ENCODE results near the gene GPR141.

GPR141 gene, protein sequence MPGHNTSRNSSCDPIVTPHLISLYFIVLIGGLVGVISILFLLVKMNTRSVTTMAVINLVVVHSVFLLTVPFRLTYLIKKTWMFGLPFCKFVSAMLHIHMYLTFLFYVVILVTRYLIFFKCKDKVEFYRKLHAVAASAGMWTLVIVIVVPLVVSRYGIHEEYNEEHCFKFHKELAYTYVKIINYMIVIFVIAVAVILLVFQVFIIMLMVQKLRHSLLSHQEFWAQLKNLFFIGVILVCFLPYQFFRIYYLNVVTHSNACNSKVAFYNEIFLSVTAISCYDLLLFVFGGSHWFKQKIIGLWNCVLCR

DNA sequence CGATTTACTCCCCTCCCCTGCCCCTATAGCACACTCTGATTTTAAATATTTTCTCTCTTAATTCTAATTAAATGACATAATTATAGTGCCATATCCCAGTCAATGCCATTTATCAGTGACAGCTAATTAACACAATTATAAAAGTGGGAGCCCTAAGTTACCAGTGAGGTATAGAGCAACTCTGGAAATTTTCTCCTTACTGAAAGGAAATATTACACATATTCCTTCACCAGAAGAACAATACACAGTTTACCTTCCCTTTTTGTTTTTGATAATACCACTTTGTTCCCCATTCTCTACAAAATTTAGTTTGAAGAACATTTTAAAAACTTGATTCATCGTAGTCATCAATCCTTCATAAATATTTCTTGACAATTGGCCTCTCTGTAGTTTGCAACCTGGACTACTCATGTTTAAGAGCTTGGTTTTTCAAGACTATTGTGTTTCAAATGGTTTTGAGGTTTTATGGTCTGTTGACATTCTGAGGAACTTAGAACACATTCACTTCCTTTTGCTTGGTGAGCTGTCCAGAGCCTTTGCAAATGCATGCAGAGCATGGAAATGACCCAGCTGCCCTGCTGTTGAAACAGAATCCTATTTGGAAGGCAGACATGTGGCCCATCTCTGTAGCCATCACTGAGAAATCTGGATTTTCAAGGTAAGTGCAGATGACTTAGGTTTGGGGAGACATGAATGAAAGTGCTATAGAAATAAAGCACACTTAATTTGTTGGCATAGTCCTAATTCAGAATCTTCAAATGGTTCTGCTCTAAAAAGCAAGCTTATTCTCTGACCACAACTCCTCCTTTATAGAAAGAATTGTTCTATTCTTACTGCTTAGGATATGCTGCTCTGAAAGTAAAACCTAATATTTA lies at the start of gene GPR141:
GPR141 (plus strand) TSS at position 521 of the 875 bp plus-strand sequence. CDS start 56,628 bp downstream, outside the sequence.
- DNase-seq (ENCODE audit: low read depth in 2 of 3, low spot score in 2 of 3), result no peak

DNA sequence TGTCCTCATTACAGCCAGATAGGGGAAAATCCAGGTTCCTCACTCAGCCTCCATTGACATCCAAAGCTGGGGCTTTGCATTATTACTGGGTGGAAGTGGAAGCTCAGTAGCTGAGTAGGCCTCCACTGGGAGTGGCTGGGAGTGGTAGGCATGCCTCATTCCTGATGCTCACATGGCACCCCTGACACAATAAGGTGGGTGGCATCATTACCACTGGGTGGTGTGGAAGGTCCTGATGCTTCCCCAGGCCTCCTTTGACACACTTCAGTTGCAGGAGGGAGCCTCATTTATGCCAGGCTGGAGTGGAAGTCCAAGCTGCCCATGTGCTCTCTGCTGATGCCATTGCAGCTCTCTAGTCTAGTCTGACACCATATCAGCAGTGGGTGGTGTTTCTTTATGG lies 48.2 kb upstream of the GPR141 start:
- no peak for DNase-seq (ENCODE audit: low read depth in 2 of 3, low spot score in 2 of 3)

GRCh38 chr7:37642028-37642540 lies 41.5 kb upstream of the GPR141 start:
- no peak for DNase-seq (ENCODE audit: low read depth in 2 of 3, low spot score in 2 of 3)

GRCh38 chr7:37643876-37644275 lies 39.7 kb upstream of the GPR141 start:
- no peak for DNase-seq (ENCODE audit: low read depth in 2 of 3, low spot score in 2 of 3)

DNA sequence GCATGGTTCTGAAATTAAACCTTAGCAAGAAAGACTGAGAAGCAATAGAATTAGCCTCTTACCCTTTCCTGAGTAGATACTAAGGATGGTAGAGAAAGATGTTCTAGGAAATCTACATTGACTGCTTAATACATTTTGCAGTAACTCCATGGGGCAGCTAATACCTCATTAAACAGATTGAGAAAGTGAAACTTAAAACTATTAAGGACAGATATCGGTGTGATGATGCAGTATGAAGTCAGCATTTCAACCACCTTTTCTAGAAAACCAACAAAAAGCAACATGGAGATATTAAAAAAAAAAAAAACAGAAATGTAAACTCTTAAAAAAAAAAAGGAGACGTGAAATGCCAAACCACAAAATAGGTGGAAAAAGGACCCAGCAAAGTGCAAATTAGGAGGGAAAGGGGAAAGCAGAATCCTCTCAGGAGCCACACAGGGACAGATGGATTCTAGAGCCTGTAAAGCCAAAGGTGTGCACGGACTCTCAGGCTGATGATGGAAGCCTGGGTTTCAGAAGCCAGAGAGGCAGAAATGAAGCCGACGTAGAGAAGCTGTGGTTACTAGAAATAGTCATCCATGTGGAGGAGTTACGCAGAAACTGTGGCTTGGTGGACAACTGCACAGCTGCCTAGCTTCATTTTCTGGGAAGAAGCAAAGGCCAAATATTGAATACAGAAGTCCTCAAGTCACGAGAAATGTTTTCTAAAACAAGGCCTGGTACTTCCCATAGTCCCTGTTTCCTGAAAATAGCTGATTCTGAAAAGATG lies 38.1 kb upstream of the GPR141 start:
- DNase-seq (ENCODE audit: low read depth in 2 of 3, low spot score in 2 of 3), result no peak

DNA sequence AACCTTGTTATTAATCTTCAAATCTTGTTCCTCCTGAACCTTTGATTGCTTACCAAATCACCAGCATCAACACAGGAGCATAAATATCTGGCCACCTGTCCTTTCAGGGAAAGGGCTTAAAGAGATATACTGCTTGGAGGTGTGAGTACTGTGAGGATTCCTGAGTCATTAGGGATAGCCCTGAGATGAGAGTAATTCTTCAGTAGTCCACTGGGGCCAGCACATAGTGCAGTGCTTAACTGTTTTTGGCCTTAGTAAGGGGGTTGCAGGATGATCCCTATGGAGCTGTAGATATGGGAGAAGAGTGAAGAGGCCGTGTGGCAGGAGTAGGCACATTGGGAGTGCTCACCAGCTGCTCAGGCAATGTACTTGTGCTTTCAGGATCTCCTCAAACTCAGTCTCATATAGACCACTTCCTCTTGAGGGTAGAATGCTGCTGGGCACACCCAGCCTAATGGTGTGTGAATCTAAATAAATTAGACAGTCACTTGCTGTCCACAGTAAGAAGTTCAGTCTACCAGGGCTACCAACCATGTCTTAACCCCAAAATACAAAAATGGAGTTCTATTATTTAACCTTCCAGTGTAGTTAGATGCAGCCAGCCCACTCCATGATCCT lies 26.5 kb upstream of the GPR141 start:
- DNase-seq (ENCODE audit: low read depth in 2 of 3, low spot score in 2 of 3), result no peak

DNA sequence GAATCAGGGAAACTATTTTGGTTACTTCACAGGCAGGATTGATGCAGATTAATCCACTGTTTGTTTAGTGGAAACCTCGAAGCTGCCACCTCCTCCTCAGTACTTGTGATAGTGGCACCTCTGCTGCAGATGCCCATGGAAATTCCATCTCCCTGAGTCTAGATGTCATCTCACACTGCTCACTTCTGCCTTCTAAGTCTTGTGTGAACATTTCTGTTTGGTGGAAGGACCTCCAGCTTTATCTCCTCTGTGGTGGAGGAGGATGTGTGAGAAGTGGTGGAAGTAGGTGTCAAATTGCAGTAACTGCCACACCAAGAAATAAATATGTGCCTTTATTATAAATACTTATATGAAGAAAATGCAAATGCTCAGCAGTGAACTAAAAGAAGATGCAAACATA lies 25.8 kb upstream of the GPR141 start:
- no peak for DNase-seq (ENCODE audit: low read depth in 2 of 3, low spot score in 2 of 3)

DNA sequence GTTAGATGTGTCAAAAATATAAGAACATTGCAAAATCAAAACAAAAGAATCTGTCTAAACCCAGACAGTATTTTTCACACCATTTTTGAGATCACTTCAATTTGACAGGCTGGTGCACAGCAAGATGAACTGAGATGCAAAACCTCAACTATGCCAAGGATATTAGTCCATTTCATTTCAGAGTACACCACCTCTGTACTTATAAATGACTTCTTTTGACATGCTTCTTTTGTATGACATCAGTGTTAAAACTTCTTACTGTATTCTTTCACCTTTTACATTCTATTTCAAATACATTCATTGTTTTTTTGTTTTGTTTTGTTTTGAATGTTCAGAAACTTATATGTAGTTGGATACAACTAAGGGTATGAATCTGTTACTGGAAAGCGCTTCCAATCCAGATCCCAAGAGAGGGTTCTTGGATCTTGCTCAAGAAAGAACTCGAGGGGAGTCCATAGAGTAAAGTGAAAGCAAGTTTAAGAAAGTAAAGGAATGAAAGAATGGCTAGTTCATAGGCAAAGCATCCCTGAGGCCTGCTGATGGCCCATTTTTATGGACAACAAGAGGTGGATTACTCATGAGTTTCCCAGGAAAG lies 23.5 kb upstream of the GPR141 start:
- DNase-seq (ENCODE audit: low read depth in 2 of 3, low spot score in 2 of 3), result no peak

DNA sequence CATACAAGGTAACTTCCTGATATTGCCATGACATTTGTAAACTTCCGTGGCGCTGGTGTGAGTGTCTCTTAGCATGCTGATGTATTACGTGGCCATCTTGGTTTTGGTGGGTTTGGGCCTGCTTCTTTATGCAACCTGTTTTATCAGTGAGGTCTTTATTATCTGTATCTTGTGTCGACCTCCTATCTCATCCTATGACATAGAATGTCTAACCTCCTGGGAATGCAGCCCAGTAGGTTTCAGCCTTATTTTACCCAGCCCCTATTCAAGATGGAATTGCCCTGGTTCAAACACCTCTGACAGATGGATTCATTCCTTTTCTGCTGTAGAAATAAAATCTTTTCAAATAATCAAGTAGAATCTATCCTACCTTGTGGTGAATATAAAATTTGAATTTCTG lies 23.0 kb upstream of the GPR141 start:
- no peak for DNase-seq (ENCODE audit: low read depth in 2 of 3, low spot score in 2 of 3)

GRCh38 chr7:37663693-37664092 lies 19.9 kb upstream of the GPR141 start:
- DNase-seq (ENCODE audit: low read depth in 2 of 3, low spot score in 2 of 3), result no peak

DNA sequence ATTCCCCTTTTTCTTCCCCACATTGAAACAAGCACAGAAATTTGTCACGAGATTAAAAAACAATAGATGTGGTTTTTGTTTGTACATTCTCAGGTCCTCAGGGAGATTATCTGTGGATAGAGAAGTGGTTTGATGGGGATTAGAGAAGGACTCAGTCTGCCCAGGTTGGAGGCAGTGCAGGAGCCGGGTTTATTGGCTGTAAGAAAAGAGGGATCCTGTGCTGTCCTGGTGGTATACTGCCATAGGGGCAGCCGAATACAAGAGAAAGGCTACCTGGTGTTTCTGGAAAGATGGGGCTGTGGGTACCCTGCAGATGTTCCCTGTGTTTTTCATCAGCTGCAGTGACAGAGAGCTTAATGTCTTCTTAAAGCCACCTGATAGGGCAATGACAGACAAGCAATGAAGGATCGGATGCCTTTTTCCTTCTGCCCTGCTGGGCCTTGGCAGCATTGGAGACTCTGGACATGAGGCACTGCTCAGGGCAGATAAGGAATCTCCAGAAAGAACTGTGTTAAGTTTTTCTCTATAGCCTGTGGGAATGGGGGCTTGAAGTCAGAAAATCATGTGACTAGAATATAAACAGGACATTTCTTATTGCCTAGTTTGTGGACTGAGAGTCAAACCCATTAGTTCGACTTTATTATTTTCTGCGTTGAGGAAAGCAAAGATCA lies 18.1 kb upstream of the GPR141 start:
- DNase-seq (ENCODE audit: low read depth in 2 of 3, low spot score in 2 of 3), result no peak

DNA sequence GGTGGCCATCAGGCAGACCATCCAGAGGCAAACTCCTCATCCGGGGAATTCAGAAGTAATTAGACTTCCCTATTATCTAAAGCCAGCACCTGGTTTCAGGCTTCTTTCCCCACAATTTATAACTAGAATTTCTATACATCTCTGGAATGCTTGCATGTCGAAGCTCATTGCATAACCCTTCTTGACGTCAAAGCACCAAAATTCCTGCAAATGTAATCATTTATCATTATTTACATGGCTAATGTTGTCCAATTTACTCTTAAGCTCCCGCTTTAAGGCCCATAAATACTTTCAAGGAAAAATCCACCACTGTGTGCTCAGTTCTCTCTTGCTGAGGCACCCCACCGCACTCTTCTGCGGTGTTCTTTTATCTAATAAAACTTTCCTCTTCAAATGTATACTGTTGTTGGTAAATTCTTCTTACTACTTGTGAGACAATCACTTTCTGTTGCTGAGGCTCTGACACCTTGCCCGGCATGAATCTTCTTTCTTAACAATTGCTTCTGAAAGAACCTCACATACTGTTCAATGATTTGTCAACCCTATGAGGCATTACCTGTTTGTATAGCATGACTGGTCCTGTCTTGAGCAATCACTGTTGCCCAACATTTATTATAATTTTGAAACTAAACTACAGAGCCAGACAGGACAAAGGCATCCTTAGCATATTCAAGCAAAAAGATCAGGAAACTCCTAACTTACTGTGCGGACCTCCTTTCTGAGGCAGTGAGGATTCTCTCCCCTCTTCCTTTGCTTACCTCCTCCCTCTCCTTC lies 17.4 kb upstream of the GPR141 start:
- DNase-seq (ENCODE audit: low read depth in 2 of 3, low spot score in 2 of 3), result no peak

DNA sequence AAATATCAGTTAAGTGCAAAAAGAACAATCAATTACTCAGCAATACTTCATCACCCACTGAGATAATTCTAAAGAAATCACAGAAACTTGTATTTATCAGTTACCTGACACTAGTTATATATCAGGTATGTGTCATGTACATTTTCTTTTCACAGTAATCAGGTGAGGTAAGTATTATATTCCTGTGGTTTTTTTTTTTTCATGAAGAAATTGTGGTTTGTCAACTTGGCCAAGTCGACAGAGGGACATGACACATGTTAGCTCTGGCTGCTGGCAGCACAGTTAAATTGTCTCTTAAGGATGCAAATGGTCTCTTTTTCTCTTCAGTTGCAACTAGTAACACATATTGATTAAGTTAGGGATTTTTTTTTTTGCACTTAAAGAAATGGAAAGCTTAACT lies 13.7 kb upstream of the GPR141 start:
- DNase-seq (ENCODE audit: low read depth in 2 of 3, low spot score in 2 of 3), result no peak

GRCh38 chr7:37670436-37670835 lies 13.1 kb upstream of the GPR141 start:
- DNase-seq (ENCODE audit: low read depth in 2 of 3, low spot score in 2 of 3), result no peak

- DNase-seq (ENCODE audit: low read depth in 2 of 3, low spot score in 2 of 3), result no peak
These were observed 11.7 kb upstream of the GPR141 start for GRCh38 chr7:37671876-37672275.

GRCh38 chr7:37672926-37673325 lies 10.6 kb upstream of the GPR141 start:
- no peak for DNase-seq (ENCODE audit: low read depth in 2 of 3, low spot score in 2 of 3)

GRCh38 chr7:37673523-37673922 lies 10.0 kb upstream of the GPR141 start:
- no peak for DNase-seq (ENCODE audit: low read depth in 2 of 3, low spot score in 2 of 3)

DNA sequence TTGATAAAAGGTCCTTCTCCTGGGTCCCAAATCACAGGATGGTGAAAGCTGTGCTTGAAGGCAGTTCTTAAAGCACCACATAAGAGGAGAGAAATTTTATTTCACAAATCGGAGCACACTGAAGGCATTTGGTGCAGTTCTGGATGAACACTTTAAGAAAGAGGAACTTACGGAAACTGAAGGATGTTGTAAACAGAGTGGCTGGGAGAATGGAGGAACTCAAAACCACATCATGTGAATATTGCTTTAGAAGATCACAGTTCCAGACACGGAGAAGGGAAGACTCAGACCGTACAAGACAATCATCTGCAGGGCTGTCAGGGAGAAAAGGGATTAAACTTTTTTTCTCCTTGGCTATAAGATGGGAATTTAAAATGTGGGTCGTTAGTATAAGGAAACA lies 9.0 kb upstream of the GPR141 start:
- no peak for DNase-seq (ENCODE audit: low read depth in 2 of 3, low spot score in 2 of 3)

- DNase-seq (ENCODE audit: low read depth in 2 of 3, low spot score in 2 of 3), result no peak
These were observed 7.8 kb upstream of the GPR141 start for GRCh38 chr7:37675749-37676148.
